AG04449 (cell line): ENCODE measurements around the gene NEBL.

ENCODE experiments used
- CTCF ChIA-PET: fragments of 350-600 bp; formaldehyde crosslinking; extraction: SDS; loops from one replicate; lab custom pipeline; 2021; ENCODE audit warnings: antibody characterized with exemption; lab: Yijun Ruan, JAX
- POLR2A ChIA-PET: fragments of 400-600, 350-600 bp; formaldehyde crosslinking; extraction: SDS; loops from one replicate; lab custom pipeline; 2020; ENCODE audit warnings: antibody characterized with exemption, inconsistent platforms; lab: Yijun Ruan, JAX
- DNase-seq: peaks from one replicate; pipeline ENCODE4 v3.0.0-alpha.2; 2010; ENCODE audit warnings: low read depth, low spot score
- H3K4me3 ChIP-seq: 2 replicates; pipeline ENCODE4 v1.5.1; 2011; ENCODE audit warnings: low read depth, mild to moderate bottlenecking, control low read depth, low read length
- TF ChIP-seq, protein P1 (sequence below): IDR thresholded peaks from one replicate; pipeline ENCODE4 v1.5.1; 2011; ENCODE audit warnings: mild to moderate bottlenecking, moderate library complexity, low read length, control low read depth, inconsistent platforms; ENCODE audit not compliant: insufficient read depth; ENCODE audit errors: missing control alignments

Gene NEBL

DNA sequence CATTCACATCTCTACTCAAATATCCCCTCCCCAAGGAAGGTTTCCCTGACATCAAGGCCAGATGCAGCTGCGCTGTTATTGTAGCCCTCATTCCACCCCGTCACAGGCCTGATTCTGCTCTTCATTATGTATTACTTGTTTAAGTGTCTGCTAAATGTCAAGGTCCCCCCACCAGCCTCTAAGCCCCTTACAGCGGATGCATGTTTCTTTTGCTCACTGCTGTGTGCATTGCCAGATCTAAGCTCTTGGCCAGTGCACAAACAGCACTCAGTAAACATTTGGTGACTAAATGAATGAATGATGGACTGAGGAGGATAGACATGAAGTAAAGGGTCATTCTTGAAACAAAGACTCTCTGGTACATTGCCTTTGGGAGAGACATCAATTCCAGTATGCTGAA, 90.6 kb downstream of the NEBL start:
- no peak overlapping the region for H3K4me3 ChIP-seq
- TF ChIP-seq, protein P1, sequence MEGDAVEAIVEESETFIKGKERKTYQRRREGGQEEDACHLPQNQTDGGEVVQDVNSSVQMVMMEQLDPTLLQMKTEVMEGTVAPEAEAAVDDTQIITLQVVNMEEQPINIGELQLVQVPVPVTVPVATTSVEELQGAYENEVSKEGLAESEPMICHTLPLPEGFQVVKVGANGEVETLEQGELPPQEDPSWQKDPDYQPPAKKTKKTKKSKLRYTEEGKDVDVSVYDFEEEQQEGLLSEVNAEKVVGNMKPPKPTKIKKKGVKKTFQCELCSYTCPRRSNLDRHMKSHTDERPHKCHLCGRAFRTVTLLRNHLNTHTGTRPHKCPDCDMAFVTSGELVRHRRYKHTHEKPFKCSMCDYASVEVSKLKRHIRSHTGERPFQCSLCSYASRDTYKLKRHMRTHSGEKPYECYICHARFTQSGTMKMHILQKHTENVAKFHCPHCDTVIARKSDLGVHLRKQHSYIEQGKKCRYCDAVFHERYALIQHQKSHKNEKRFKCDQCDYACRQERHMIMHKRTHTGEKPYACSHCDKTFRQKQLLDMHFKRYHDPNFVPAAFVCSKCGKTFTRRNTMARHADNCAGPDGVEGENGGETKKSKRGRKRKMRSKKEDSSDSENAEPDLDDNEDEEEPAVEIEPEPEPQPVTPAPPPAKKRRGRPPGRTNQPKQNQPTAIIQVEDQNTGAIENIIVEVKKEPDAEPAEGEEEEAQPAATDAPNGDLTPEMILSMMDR, result no peak
- POLR2A ChIA-PET, result no interaction called here
- CTCF ChIA-PET, result no interaction called here
- no peak for DNase-seq

DNA sequence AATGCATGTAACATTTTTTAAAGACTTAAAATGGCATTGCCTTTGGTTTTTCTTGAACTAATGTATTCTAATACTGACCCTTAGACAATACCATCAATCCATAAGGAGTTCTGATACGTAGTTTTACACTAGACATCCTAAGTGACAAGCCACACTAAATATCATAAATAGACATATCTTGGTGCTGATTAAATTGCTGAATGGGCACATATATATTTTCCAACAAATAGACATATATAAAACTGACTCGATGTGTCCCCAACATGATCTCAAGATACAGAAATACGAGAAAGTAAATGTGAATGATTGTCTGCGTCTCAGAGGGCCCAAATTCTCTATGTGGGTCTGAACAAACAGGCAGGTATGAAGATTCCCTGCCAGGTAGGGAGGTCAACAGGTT, 99.8 kb downstream of the NEBL start:
- POLR2A ChIA-PET, result no interaction called here
- TF ChIP-seq, protein P1, result no peak
- H3K4me3 ChIP-seq, result no peak overlapping the region
- no peak for DNase-seq
- CTCF ChIA-PET, result no interaction called here

DNA sequence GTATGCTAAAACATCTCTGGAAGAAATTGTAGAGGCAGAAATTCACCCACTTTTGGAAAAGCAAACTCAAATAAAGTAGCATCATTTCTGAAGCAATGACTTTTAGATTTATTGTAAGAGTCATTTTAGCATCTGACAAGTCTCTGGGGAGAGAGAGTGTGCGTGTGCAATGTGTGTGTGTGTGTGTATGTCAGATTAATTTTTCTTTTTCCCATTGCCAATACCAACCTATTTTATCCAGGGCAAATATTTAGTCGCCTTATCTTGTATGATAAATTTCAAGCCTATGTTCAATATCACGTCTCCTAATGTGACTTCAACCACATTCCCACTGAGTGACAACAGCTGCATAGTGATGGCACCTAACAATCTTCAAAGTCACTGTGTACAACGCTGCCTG, 101.7 kb downstream of the NEBL start:
- POLR2A ChIA-PET, result no interaction called here
- TF ChIP-seq, protein P1, result no peak
- no peak overlapping the region for H3K4me3 ChIP-seq
- CTCF ChIA-PET, result no interaction called here
- no peak for DNase-seq

DNA sequence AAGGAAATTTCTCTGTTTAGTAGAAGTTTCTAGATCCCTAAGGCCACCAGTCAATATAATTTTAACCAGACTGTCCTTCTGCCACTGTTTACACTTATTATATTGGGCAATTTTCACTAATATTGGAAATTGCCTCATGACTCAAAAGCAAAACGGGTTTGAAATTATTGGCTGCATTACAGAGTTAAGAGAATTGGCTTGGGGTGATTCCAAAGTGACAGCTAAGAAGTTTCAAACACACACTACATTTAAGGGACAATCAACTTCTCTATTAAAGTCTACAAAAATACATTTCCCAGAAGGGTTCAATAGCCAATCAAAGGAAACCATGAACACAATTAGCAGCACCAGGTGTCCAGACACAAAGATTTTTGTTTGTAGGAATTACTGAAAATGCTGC, 111.9 kb downstream of the NEBL start:
- CTCF ChIA-PET, result no interaction called here
- POLR2A ChIA-PET, result no interaction called here
- H3K4me3 ChIP-seq, result no peak overlapping the region
- TF ChIP-seq, protein P1, result no peak
- no peak for DNase-seq

DNA sequence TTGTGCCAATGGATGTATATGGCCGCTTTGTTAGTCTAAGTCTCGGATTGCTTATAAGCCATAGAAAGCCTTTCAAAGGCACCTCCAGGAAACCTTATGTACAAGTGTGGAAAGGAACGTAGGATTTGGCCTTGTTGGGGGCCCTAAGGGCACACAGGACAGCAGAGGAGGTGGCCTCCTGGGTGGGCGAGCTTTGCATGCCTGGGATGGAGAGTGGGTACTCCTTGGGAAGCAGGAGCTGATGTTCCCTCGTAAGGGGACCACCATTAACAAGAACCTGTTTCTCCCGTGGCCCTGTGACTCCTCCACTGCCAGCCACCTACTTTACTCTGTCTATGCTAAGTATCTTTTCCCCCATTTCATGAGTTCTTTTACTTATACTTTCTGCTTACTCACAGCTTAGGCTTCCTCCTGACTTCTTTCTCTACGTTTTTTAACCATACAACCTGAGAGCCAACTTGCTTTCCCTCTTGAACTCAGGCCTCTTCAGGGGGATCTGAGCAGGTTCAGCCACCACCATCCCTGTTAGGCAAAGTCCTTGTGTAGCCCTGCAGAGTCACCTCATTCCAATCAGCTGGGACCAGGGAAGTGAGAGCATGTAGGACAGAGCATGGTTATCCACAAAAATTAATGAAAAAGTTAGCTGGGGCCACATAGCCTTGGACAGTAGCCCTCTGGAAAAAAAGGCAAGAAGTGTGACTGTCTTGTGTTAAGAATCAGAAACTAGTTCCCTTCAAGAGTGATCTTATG, 118.9 kb downstream of the NEBL start:
- CTCF ChIA-PET, result no interaction called here
- POLR2A ChIA-PET, result no interaction called here
- DNase-seq, result no peak
- TF ChIP-seq, protein P1, result no peak
- H3K4me3 ChIP-seq, result no peak overlapping the region

DNA sequence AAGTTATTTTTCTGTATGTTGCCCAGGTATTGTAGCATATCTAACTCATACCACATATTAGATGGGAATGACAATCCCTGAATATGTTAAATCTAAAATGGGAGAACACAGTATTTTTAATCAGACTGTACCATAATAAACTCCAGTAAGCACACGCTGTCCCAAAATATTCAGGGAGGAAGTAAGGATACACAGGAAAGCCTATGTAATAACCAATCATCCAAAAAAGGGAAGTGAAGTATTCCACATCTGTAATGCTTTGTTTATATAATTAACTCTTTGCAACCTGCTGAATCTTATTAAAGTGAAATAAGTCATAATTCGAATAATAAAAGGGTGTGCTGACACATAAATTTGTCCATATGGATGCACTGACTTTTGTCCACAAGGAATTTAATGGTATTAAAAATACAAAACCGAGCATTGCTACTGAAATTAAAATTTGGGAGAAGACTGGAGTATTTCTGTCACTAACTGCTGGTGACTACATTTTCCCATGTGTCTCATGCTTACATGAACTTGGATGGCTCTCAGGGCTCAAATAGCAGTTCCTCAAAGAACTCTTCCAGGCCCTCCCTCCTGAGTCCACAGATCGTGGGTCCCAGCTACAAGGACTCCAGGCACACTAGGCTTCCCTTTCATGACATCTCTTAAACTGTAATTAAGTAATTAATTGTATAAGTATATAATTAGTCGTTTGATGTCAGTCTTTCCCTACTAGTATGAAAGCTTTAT, 120.6 kb downstream of the NEBL start:
- H3K4me3 ChIP-seq, result no peak overlapping the region
- no peak for DNase-seq
- TF ChIP-seq, protein P1, result no peak
- ChIA-PET CTCF (no interaction called here), POLR2A (no interaction called here)
